ENCODE data around the gene PACSIN2. TPM values are rescaled to one million over a fixed set of nuclear protein-coding genes. Genes with fewer than 3 reads are reported as not detected.

Gene PACSIN2
- total RNA-seq, 1 experiment from 2014 or later, result 8.3 TPM

Other genes with a start within 250 kb of the PACSIN2 start
- 20.0 and 26.1 TPM in 2 replicates for gene ARFGAP3, start 157.9 kb downstream of the PACSIN2 start, total RNA-seq (2014; rRNA removed; shearing (Covaris generic); ENCODE audit: low replicate concordance)
- 0.97 and 1.1 TPM in 2 replicates for gene TTLL1, start 74.2 kb upstream of the PACSIN2 start, total RNA-seq (2014; rRNA removed; shearing (Covaris generic); ENCODE audit: low replicate concordance)
- 0.71 TPM in 1 of 2 replicates, not detected in the other for gene BIK, start 95.6 kb upstream of the PACSIN2 start, total RNA-seq (2014; rRNA removed; shearing (Covaris generic); ENCODE audit: low replicate concordance)
- 15.0 and 29.5 TPM in 2 replicates for gene MCAT, start 128.2 kb upstream of the PACSIN2 start, total RNA-seq (2014; rRNA removed; shearing (Covaris generic); ENCODE audit: low replicate concordance)
- 0.54 and 3.8 TPM in 2 replicates for gene TSPO, start 136.4 kb upstream of the PACSIN2 start, total RNA-seq (2014; rRNA removed; shearing (Covaris generic); ENCODE audit: low replicate concordance)
- gene TTLL12, start 172.0 kb upstream of the PACSIN2 start, total RNA-seq (2014; rRNA removed; shearing (Covaris generic); ENCODE audit: low replicate concordance), result 31.2 and 53.0 TPM in 2 replicates

Measured in Karpas-422 (cell line).